Measurements from ENCODE around the gene RBMS3. TPM values are rescaled to one million over a fixed set of nuclear protein-coding genes. Genes with fewer than 3 reads are reported as not detected.
A peak's percentile ranks its signal among the peaks of the same experiment; 100 is the strongest.

RBMS3 gene
- total and polyA plus RNA-seq, 2 experiments from 2014 or later, result 3.2 to 7.4 TPM

DNA sequence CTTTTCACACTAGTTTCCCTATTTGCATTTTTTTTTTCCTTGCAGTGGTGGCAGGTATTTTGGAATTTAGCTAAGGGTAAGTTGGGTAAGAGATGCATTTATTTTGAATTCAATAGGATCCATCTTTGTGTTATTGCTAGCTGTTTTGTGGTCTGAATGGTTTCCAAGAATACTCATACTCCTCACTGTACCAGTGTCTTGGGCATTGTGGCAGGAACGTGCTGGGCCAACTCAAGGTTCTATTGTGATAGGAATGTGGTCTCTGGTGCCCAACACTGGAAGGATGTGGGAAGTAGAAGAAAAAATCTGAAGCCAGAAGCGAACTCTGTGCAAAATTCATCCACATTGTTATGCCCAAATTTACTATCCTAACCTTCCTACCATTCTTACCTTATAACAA is 135.6 kb downstream of the RBMS3 start:
- Mint-ChIP-seq H3K27ac (no peak overlapping the region), H3K9me3 (no peaks in the 10 kb centered on the region; the same call in 2 of the 3 replicates), H3K36me3 (ENCODE audit: low read depth) (no peaks in the 10 kb centered on the region), H3K4me3 (no peak overlapping the region), H3K4me1 (peaks cover 31% of the 10 kb centered on the region), H3K27me3 (ENCODE audit: insufficient read depth, low read depth, poor library complexity) (no peaks in the 10 kb centered on the region)
- Histone ChIP-seq H3K4me2 (peak overlapping the region; percentile 46), H4K20me1 (replicated peaks; ENCODE audit: insufficient read depth) (no peaks in the 10 kb centered on the region), H3F3A (replicated peaks; ENCODE audit: low read depth) (no peaks in the 10 kb centered on the region), H3K9me2 (ENCODE audit: insufficient read depth) (no peaks in the 10 kb centered on the region), H3K27me3 (ENCODE audit: insufficient read depth) (no peaks in the 10 kb centered on the region), H3K27ac (ENCODE audit: low read depth) (no peak overlapping the region; the same call in 1 of the 2 replicates), H2AFZ (no peak overlapping the region), H3K4me1 (ENCODE audit: insufficient read depth) (peaks cover 36% of the 10 kb centered on the region), H3K79me2 (replicated peaks; ENCODE audit: insufficient read depth) (no peaks in the 10 kb centered on the region), H3K36me3 (ENCODE audit: insufficient read depth) (no peaks in the 10 kb centered on the region), H3K4me3 (no peak overlapping the region)
- DNase-seq (ENCODE audit: low spot score), result no peak
- TF ChIP-seq POLR2AphosphoS5 (IDR thresholded peaks at IDR 0.05; ENCODE audit: low read depth) (no peak), EZH2phosphoT487 (IDR thresholded peaks at IDR 0.05; ENCODE audit: unreplicated experiment) (no peak)
- TF ChIP-seq, protein P1, sequence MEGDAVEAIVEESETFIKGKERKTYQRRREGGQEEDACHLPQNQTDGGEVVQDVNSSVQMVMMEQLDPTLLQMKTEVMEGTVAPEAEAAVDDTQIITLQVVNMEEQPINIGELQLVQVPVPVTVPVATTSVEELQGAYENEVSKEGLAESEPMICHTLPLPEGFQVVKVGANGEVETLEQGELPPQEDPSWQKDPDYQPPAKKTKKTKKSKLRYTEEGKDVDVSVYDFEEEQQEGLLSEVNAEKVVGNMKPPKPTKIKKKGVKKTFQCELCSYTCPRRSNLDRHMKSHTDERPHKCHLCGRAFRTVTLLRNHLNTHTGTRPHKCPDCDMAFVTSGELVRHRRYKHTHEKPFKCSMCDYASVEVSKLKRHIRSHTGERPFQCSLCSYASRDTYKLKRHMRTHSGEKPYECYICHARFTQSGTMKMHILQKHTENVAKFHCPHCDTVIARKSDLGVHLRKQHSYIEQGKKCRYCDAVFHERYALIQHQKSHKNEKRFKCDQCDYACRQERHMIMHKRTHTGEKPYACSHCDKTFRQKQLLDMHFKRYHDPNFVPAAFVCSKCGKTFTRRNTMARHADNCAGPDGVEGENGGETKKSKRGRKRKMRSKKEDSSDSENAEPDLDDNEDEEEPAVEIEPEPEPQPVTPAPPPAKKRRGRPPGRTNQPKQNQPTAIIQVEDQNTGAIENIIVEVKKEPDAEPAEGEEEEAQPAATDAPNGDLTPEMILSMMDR (conservative IDR thresholded peaks at IDR 0.05; ENCODE audit: low read depth in 2 of 2), result 0 out of 4 replicates have a peak, but pooled peaks of 1 of the 2 experiments have one; percentile 10
- ATAC-seq, result no peak

GRCh38 chr3:29420106-29420505 is 139.2 kb downstream of the RBMS3 start:
- H3K4me3 Mint-ChIP-seq, result no peak overlapping the region
- H3K27ac Mint-ChIP-seq, result no peak overlapping the region
- Histone ChIP-seq H3K27ac (ENCODE audit: low read depth) (no peak overlapping the region), H3K4me2 (no peak overlapping the region), H3K4me3 (no peak overlapping the region), H3K9me2 (ENCODE audit: insufficient read depth) (no peaks in the 10 kb centered on the region), H3K4me1 (ENCODE audit: insufficient read depth) (peaks cover 18% of the 10 kb centered on the region), H2AFZ (no peak overlapping the region), H3K79me2 (replicated peaks; ENCODE audit: insufficient read depth) (no peaks in the 10 kb centered on the region), H4K20me1 (replicated peaks; ENCODE audit: insufficient read depth) (no peaks in the 10 kb centered on the region), H3K27me3 (ENCODE audit: insufficient read depth) (no peaks in the 10 kb centered on the region), H3F3A (replicated peaks; ENCODE audit: low read depth) (no peaks in the 10 kb centered on the region), H3K36me3 (ENCODE audit: insufficient read depth) (no peaks in the 10 kb centered on the region)
- H3K27me3 Mint-ChIP-seq (ENCODE audit: insufficient read depth, low read depth, poor library complexity), result no peaks in the 10 kb centered on the region
- no peak for DNase-seq (ENCODE audit: low spot score)
- no peaks in the 10 kb centered on the region for H3K36me3 Mint-ChIP-seq (ENCODE audit: low read depth)
- no peak for TF ChIP-seq ZNF114 (CRISPR knock-in tag; IDR thresholded peaks at IDR 0.05)
- TF ChIP-seq ZNF331 (CRISPR knock-in tag; IDR thresholded peaks at IDR 0.05; ENCODE audit: low read depth), result no peak
- no peak for TF ChIP-seq NANOG (IDR thresholded peaks at IDR 0.05; ENCODE audit: borderline replicate concordance)
- no peaks in the 10 kb centered on the region; the same call in 2 of the 3 replicates for H3K9me3 Mint-ChIP-seq
- ATAC-seq, result no peak
- H3K4me1 Mint-ChIP-seq, result peaks cover 14% of the 10 kb centered on the region

DNA sequence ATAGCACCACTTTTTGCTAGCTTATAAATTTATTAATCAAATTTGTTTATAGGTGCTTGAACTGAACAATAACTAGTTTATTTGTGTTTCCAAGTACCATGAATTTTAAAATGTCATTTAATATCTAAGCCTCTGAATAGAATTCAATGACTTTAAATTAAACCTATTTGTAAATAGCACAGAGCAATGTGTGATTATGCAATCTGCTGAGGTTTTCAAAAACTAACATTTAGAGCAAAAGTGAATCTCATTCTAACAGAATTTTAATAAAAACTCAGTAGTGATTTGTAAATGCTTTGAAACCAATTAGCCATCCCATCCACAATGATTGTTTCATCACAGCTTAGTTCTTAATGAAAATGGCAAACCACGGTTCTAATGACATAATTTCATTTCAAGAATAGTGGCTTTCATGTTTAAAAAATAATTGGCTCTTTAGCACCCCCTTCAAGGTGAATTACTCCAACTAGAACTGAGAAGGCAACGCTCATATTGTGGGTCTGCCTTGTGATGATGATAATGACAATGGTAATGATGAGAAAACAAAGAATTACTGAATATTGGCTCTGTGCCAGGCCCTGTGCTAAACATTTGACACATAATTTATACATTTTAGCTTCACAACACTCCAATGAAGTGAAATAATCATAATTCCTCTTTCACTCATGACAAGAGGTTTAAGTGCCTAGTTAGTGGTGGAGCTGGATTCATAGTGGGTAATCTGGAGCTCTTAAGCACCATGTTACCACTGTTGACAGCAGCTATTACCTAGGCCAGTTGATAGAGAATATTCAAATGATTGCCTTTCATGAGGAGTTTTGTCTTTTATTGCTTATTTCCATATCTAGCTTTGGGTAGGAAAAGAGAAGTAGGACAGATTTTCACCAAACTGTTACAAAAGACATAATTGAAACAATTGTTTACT is 145.7 kb downstream of the RBMS3 start:
- no peak overlapping the region for H3K4me3 Mint-ChIP-seq
- H3K4me1 ChIP-seq (ENCODE audit: insufficient read depth), result peaks cover 24% of the 10 kb centered on the region
- no peaks in the 10 kb centered on the region for H3F3A ChIP-seq (replicated peaks; ENCODE audit: low read depth)
- H3K27me3 ChIP-seq (ENCODE audit: insufficient read depth), result no peaks in the 10 kb centered on the region
- H3K9me3 Mint-ChIP-seq, result no peaks in the 10 kb centered on the region
- H3K27ac Mint-ChIP-seq, result no peak overlapping the region
- H3K4me1 Mint-ChIP-seq, result peaks cover 17% of the 10 kb centered on the region
- no peaks in the 10 kb centered on the region for H3K36me3 ChIP-seq (ENCODE audit: insufficient read depth)
- no peaks in the 10 kb centered on the region for H4K20me1 ChIP-seq (replicated peaks; ENCODE audit: insufficient read depth)
- DNase-seq (ENCODE audit: low spot score) (no peak), ATAC-seq (no peak)
- peaks cover 4% of the 10 kb centered on the region for H3K27me3 Mint-ChIP-seq (ENCODE audit: insufficient read depth, low read depth, poor library complexity)
- no peak overlapping the region for H2AFZ ChIP-seq
- no peak overlapping the region for H3K27ac ChIP-seq (ENCODE audit: low read depth)
- no peaks in the 10 kb centered on the region for H3K9me2 ChIP-seq (ENCODE audit: insufficient read depth)
- no peaks in the 10 kb centered on the region for H3K79me2 ChIP-seq (replicated peaks; ENCODE audit: insufficient read depth)
- no peak overlapping the region for H3K4me2 ChIP-seq
- no peak overlapping the region for H3K4me3 ChIP-seq
- H3K36me3 Mint-ChIP-seq (ENCODE audit: low read depth), result no peaks in the 10 kb centered on the region
- TF ChIP-seq EZH2 (IDR thresholded peaks at IDR 0.05; ENCODE audit: low read depth, unreplicated experiment) (no peak), STAT1 (IDR thresholded peaks at IDR 0.05; ENCODE audit: unreplicated experiment) (no peak), NANOG (IDR thresholded peaks at IDR 0.05; ENCODE audit: borderline replicate concordance) (no peak), ZNF331 (CRISPR knock-in tag; IDR thresholded peaks at IDR 0.05; ENCODE audit: low read depth) (no peak), JUNB (IDR thresholded peaks at IDR 0.05; ENCODE audit: unreplicated experiment) (no peak), EZH2phosphoT487 (IDR thresholded peaks at IDR 0.05; ENCODE audit: unreplicated experiment) (no peak)
- TF ChIP-seq, protein P1 (conservative IDR thresholded peaks at IDR 0.05; ENCODE audit: low read depth in 2 of 2), result no peak
- TF ChIP-seq, protein P2, sequence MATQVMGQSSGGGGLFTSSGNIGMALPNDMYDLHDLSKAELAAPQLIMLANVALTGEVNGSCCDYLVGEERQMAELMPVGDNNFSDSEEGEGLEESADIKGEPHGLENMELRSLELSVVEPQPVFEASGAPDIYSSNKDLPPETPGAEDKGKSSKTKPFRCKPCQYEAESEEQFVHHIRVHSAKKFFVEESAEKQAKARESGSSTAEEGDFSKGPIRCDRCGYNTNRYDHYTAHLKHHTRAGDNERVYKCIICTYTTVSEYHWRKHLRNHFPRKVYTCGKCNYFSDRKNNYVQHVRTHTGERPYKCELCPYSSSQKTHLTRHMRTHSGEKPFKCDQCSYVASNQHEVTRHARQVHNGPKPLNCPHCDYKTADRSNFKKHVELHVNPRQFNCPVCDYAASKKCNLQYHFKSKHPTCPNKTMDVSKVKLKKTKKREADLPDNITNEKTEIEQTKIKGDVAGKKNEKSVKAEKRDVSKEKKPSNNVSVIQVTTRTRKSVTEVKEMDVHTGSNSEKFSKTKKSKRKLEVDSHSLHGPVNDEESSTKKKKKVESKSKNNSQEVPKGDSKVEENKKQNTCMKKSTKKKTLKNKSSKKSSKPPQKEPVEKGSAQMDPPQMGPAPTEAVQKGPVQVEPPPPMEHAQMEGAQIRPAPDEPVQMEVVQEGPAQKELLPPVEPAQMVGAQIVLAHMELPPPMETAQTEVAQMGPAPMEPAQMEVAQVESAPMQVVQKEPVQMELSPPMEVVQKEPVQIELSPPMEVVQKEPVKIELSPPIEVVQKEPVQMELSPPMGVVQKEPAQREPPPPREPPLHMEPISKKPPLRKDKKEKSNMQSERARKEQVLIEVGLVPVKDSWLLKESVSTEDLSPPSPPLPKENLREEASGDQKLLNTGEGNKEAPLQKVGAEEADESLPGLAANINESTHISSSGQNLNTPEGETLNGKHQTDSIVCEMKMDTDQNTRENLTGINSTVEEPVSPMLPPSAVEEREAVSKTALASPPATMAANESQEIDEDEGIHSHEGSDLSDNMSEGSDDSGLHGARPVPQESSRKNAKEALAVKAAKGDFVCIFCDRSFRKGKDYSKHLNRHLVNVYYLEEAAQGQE (IDR thresholded peaks at IDR 0.05; ENCODE audit: unreplicated experiment), result no peak
